K562 (cell line): Measurements from ENCODE around the gene C10orf71. TPM values are rescaled to one million over a fixed set of nuclear protein-coding genes. Genes with fewer than 3 reads are reported as not detected.

Experiments
- ATF6 ChIP-seq: sonication (generic); formaldehyde crosslinking; IDR thresholded peaks from 2 replicates; pipeline ENCODE4 v1.4.0; 2020; ENCODE audit warnings: mild to moderate bottlenecking, missing genetic modification reagents
- CEBPG ChIP-seq, 3 experiments: fragments of 200-800 bp in 1 of 3; sonication (Bioruptor generic) in 1 of 3; sonication (generic) in 1 of 3; formaldehyde crosslinking in 1 of 3; IDR thresholded peaks in 2 of 3; conservative IDR thresholded peaks in 1 of 3; 2 replicates each; pipeline versions ENCODE4 v1.6.1 to v1.8.0; 2016 to 2022; ENCODE audit warnings: missing compliant biosample characterization in 2 of 3, missing genetic modification characterization in 2 of 3, mild to moderate bottlenecking in 1 of 3, missing genetic modification reagents in 1 of 3
- DMBX1 ChIP-seq: fragments of 250-450 bp; sonication (Bioruptor Pico); IDR thresholded peaks from 2 replicates; pipeline ENCODE4 v1.8.0; 2022; ENCODE audit warnings: inconsistent platforms, mild to moderate bottlenecking, moderate library complexity, borderline replicate concordance
- ETS1 ChIP-seq: conservative IDR thresholded peaks from 2 replicates; pipeline ENCODE4 v1.6.1; 2011; ENCODE audit warnings: low read depth, mild to moderate bottlenecking, low read length; ENCODE audit not compliant: control insufficient read depth
- FOSL1 ChIP-seq: fragments of 200-800 bp; sonication (Bioruptor generic); conservative IDR thresholded peaks from 2 replicates; pipeline ENCODE4 v1.6.1; 2016; ENCODE audit warnings: missing genetic modification characterization, missing compliant biosample characterization
- FOXJ2 ChIP-seq: fragments of 200-800 bp; sonication (Bioruptor generic); IDR thresholded peaks from 2 replicates; pipeline ENCODE4 v1.6.1; 2016; ENCODE audit warnings: missing genetic modification characterization, missing compliant biosample characterization
- HINFP ChIP-seq: fragments of 450-650 bp; conservative IDR thresholded peaks from 2 replicates; pipeline ENCODE4 v1.6.1; 2016; ENCODE audit warnings: missing genetic modification characterization, low read depth, mild to moderate bottlenecking, control low read depth, missing compliant biosample characterization
- HNRNPLL ChIP-seq: fragments of 200-400 bp; formaldehyde crosslinking; IDR thresholded peaks from 2 replicates; pipeline ENCODE4 v1.6.1; 2017; ENCODE audit warnings: low read length, low read depth, mild to moderate bottlenecking; ENCODE audit not compliant: poor library complexity, severe bottlenecking
- MEF2A ChIP-seq: IDR thresholded peaks from 2 replicates; pipeline ENCODE4 v1.6.1; 2011; ENCODE audit warnings: low read depth, mild to moderate bottlenecking, low read length, moderate library complexity; ENCODE audit not compliant: control insufficient read depth
- RBBP5 ChIP-seq: fragments of 200-600 bp; sonication (generic); IDR thresholded peaks from 2 replicates; pipeline ENCODE4 v1.6.1; 2012; ENCODE audit warnings: borderline replicate concordance, mild to moderate bottlenecking, low read length, control low read depth, inconsistent platforms; ENCODE audit not compliant: insufficient read depth, poor library complexity, severe bottlenecking
- SAP30 ChIP-seq: fragments of 200-600 bp; sonication (generic); IDR thresholded peaks from 2 replicates; pipeline ENCODE4 v1.6.1; 2012; ENCODE audit warnings: borderline replicate concordance, low read depth, mild to moderate bottlenecking, moderate library complexity, low read length, control low read depth, inconsistent platforms; ENCODE audit not compliant: insufficient read depth, poor library complexity, severe bottlenecking
- TEAD2 ChIP-seq: fragments of 450-650 bp; IDR thresholded peaks from 2 replicates; pipeline ENCODE4 v1.6.1; 2016; ENCODE audit warnings: missing genetic modification characterization, control low read depth, missing compliant biosample characterization
- ZBTB11 ChIP-seq, 3 experiments: fragments of 200-800 bp in 1 of 3; fragments of 250-450 bp in 1 of 3; fragments of 450-650 bp in 1 of 3; sonication (Bioruptor Pico) in 1 of 3; sonication (Bioruptor generic) in 1 of 3; formaldehyde crosslinking in 1 of 3; IDR thresholded peaks; 2 replicates each; pipeline versions ENCODE4 v1.6.1 to v1.8.0; 2016 to 2022; ENCODE audit warnings: mild to moderate bottlenecking in 2 of 3, missing genetic modification characterization in 2 of 3, missing compliant biosample characterization in 1 of 3, moderate library complexity in 1 of 3
- ZFPM2 ChIP-seq: fragments of 250-450 bp; sonication (Bioruptor Pico); IDR thresholded peaks from 2 replicates; pipeline ENCODE4 v1.5.1; 2022; ENCODE audit warnings: mild to moderate bottlenecking
- ZNF174 ChIP-seq: fragments of 250-450 bp; sonication (Bioruptor Pico); IDR thresholded peaks from 2 replicates; pipeline ENCODE4 v1.4.0; 2020; ENCODE audit warnings: mild to moderate bottlenecking
- ZNF175 ChIP-seq: fragments of 200-800 bp; sonication (Bioruptor generic); IDR thresholded peaks from 2 replicates; pipeline ENCODE4 v1.6.1; 2016; ENCODE audit warnings: low read depth, mild to moderate bottlenecking, missing genetic modification characterization, missing compliant biosample characterization
- ZNF224 ChIP-seq: sonication (generic); formaldehyde crosslinking; IDR thresholded peaks from 2 replicates; pipeline ENCODE4 v1.8.0; 2022; ENCODE audit warnings: mild to moderate bottlenecking, missing genetic modification reagents
- ZNF445 ChIP-seq: fragments of 250-450 bp; sonication (Bioruptor Pico); IDR thresholded peaks from 2 replicates; pipeline ENCODE4 v1.4.0; 2020; ENCODE audit warnings: low read depth, mild to moderate bottlenecking, moderate library complexity
- polyA plus RNA-seq, 8 experiments: library from polyadenylated mRNA; depleted of rRNA in 4 of 8; stranded (reverse) in 5 of 8; unstranded in 3 of 8; fragments of >200 nt; fragmentation: Nextera tagmentation in 2 of 8; fragmentation: Illumina TruSeq in 1 of 8; extraction: Ambion mirVana in 2 of 8; extraction: Trizol in 1 of 8; gene quantifications; 2 replicates each; pipeline versions ENCODE4 v1.2.1 to v1.2.3, GENCODE V29; 2011 to 2014; ENCODE audit warnings: inconsistent platforms in 1 of 8, missing spikeins in 1 of 8
- total RNA-seq, 7 experiments: library from RNA; depleted of rRNA in 6 of 7; stranded (reverse); fragments of >200 nt in 6 of 7; fragmentation: Illumina TruSeq in 2 of 7; extraction: Trizol in 2 of 7; gene quantifications; 2 replicates each; pipeline versions ENCODE4 v1.2.1 to v1.2.3, GENCODE V29; 2011 to 2021; ENCODE audit warnings: low replicate concordance in 1 of 7

C10orf71 gene
- total and polyA plus RNA-seq, 9 of the 15 experiments (the other 6 are each of a cell fraction or from before 2014, with no cell fraction given): 0.06 to 4.5 (median 1.3) TPM

GRCh38 chr10:49298671-49298982, 343 bp upstream of the C10orf71 start (continued):
- TF ChIP-seq ZBTB11 (CRISPR knock-in tag; IDR thresholded peaks at IDR 0.05) (no peak), ZNF224 (no peak), CEBPG (CRISPR knock-in tag; IDR thresholded peaks at IDR 0.05) (0 out of 2 replicates have a peak, but pooled peaks have one; percentile 3), CEBPG (tag; conservative IDR thresholded peaks at IDR 0.05 in 1 of 2, IDR thresholded peaks at IDR 0.05 in 1 of 2) (peak; percentile 49; a peak in 3 of 4 replicates), ATF6 (CRISPR knock-in tag) (no peak), HINFP (tag) (no peak), MEF2A (peak; percentile 65; the same call in 1 of the 2 replicates), ZNF174 (CRISPR knock-in tag) (no peak), ZNF445 (CRISPR knock-in tag) (no peak), TEAD2 (tag) (0 out of 2 replicates have a peak, but pooled peaks have one; percentile 32), DMBX1 (no peak), RBBP5 (peak; percentile 25), ZNF175 (CRISPR knock-in tag) (no peak), FOXJ2 (0 out of 2 replicates have a peak, but pooled peaks have one; percentile 38), ZFPM2 (no peak), ETS1 (no peak), FOSL1 (tag) (no peak), SAP30 (no peak), HNRNPLL (no peak)
